T-cell (primary cell): ENCODE measurements around the gene RTL3. TPM values are rescaled to one million over a fixed set of nuclear protein-coding genes. Genes with fewer than 3 reads are reported as not detected.
A peak's percentile ranks its signal among the peaks of the same experiment; 100 is the strongest.

ENCODE experiments used
- ATAC-seq, 4 experiments: fragments of 200-7000 bp in 3 of 4; fragments of 150-1000 bp in 1 of 4; cut with Tn5 transposase; replicated peaks in 1 of 4; 1 replicate in 3 of 4; 2 replicates in 1 of 4; pipeline ENCODE4 v1.10.0; 2021; ENCODE audit warnings: moderate library complexity in 3 of 4, mild to moderate bottlenecking in 2 of 4, moderate number of reproducible peaks in 1 of 4
- CTCF ChIA-PET, 2 donors: fragments of 300-600 bp; sonication (Branson Sonifier 250); formaldehyde crosslinking; loops; one replicate each; lab custom pipeline; 2022; ENCODE audit warnings: antibody characterized with exemption in 2 of 2; lab: Charles Lee
- POLR2A ChIA-PET, 2 donors: fragments of 300-600 bp; sonication (Branson Sonifier 250); formaldehyde crosslinking; loops; one replicate each; lab custom pipeline; 2022; ENCODE audit warnings: antibody characterized with exemption in 2 of 2; lab: Charles Lee
- DNase-seq, 35 experiments: peaks; one replicate each; pipeline versions ENCODE4 v3.0.0 to v3.0.0-alpha.2; 2013 to 2023
- H3K27ac ChIP-seq: one replicate; pipeline ENCODE4 v1.5.1; 2013; ENCODE audit warnings: low read length
- H3K27me3 ChIP-seq, 2 experiments: replicated peaks in 1 of 2; 1 replicate in 1 of 2; 2 replicates in 1 of 2; pipeline versions ENCODE4 v1.6.1 to v1.7.0; 2013; ENCODE audit warnings: low read length in 1 of 2, mixed read lengths in 1 of 2; ENCODE audit not compliant: control insufficient read depth in 2 of 2, insufficient read depth in 2 of 2; ENCODE audit errors: extremely low read depth in 1 of 2
- H3K36me3 ChIP-seq, 2 donors: 1 replicate in 1 of 2; 2 replicates in 1 of 2; pipeline versions ENCODE4 v1.6.1 to v1.7.0; 2013; ENCODE audit warnings: low read length in 1 of 2; ENCODE audit not compliant: control insufficient read depth in 2 of 2, insufficient read depth in 1 of 2; ENCODE audit errors: extremely low read depth in 1 of 2
- H3K4me1 ChIP-seq, 2 experiments: 1 replicate in 1 of 2; 2 replicates in 1 of 2; pipeline versions ENCODE4 v1.6.1 to v1.7.0; 2013; ENCODE audit warnings: low read length in 2 of 2, mixed read lengths in 1 of 2; ENCODE audit not compliant: insufficient read depth in 2 of 2, control insufficient read depth in 1 of 2; ENCODE audit errors: extremely low read depth in 1 of 2
- H3K4me3 ChIP-seq, 2 donors: 1 replicate in 1 of 2; 2 replicates in 1 of 2; pipeline versions ENCODE4 v1.5.1 to v1.7.0; 2013; ENCODE audit warnings: mild to moderate bottlenecking in 2 of 2, low read length in 1 of 2, moderate library complexity in 1 of 2; ENCODE audit not compliant: control insufficient read depth in 1 of 2; ENCODE audit errors: extremely low read depth in 1 of 2
- H3K9me3 ChIP-seq: 2 replicates; pipeline ENCODE4 v1.7.0; 2013
- H3K27ac Mint-ChIP-seq, 2 donors: one replicate each; pipeline ENCODE4 v1.8.0; 2020 to 2021; ENCODE audit warnings: mild to moderate bottlenecking in 2 of 2, mixed read lengths in 2 of 2
- H3K27me3 Mint-ChIP-seq, 2 donors: one replicate each; pipeline ENCODE4 v1.8.0; 2021 to 2022; ENCODE audit warnings: mixed read lengths in 2 of 2
- H3K36me3 Mint-ChIP-seq: one replicate; pipeline ENCODE4 v1.8.0; 2021; ENCODE audit warnings: mixed read lengths
- H3K4me1 Mint-ChIP-seq, 3 donors: one replicate each; pipeline ENCODE4 v1.8.0; 2020 to 2022; ENCODE audit warnings: mixed read lengths in 3 of 3, mild to moderate bottlenecking in 1 of 3
- H3K4me3 Mint-ChIP-seq, 3 donors: one replicate each; pipeline ENCODE4 v1.8.0; 2020 to 2022; ENCODE audit warnings: mild to moderate bottlenecking in 3 of 3, mixed read lengths in 3 of 3, moderate library complexity in 3 of 3
- H3K9me3 Mint-ChIP-seq, 3 donors: one replicate each; pipeline ENCODE4 v1.8.0; 2020 to 2022; ENCODE audit warnings: mixed read lengths in 3 of 3
- WGBS: methylation state at CpG from one replicate; pipeline ENCODE4 v1.1.5; 2013; ENCODE audit warnings: missing lambda C conversion rate; ENCODE audit not compliant: insufficient coverage; 5-methylcytosine and 5-hydroxymethylcytosine counted together
- total RNA-seq, 35 experiments: library from RNA in 6 of 35; stranded (reverse) in 6 of 35; fragments of 120-200 nt in 1 of 35; gene quantifications; one replicate each; pipeline versions ENCODE4 v1.2.1 to v1.2.4 and lab custom pipeline; 2013 to 2026

The RTL3 gene
- total RNA-seq, 5 donors from 2014 or later (not counting 1 experiment from before 2014, with no cell fraction given): not detected

- WGBS: no CpG with 5 or more reads among the region's 2 CpGs
- Mint-ChIP-seq H3K27ac (no peak overlapping the region), H3K4me3 (no peak overlapping the region), H3K36me3 (no peaks in the 10 kb centered on the region), H3K4me1 (no peaks in the 10 kb centered on the region), H3K27me3 (peaks cover 0 to 3% of the 10 kb centered on the region in 2 donors), H3K9me3 (no peaks in the 10 kb centered on the region)
- Histone ChIP-seq H3K36me3 (no peaks in the 10 kb centered on the region), H3K27ac (no peak overlapping the region), H3K4me3 (no peak overlapping the region), H3K4me1 (no peaks in the 10 kb centered on the region), H3K27me3 (no peaks in the 10 kb centered on the region), H3K9me3 (no peaks in the 10 kb centered on the region)
- ChIA-PET POLR2A (no interaction called here), CTCF (no interaction called here)
- ATAC-seq (no peak), DNase-seq (no peak)
These were observed 28.5 kb upstream of the RTL3 start for GRCh38 chrX:78687586-78687985.

- ATAC-seq (no peak), DNase-seq (no peak)
- peaks cover 0 to 6% of the 10 kb centered on the region in 2 donors for H3K27me3 Mint-ChIP-seq
- peaks cover 0 to 4% (median 0%) of the 10 kb centered on the region in 3 donors for H3K9me3 Mint-ChIP-seq
- no peak overlapping the region for H3K27ac ChIP-seq
- no peaks in the 10 kb centered on the region for H3K4me1 ChIP-seq
- H3K27ac Mint-ChIP-seq: no peak overlapping the region
- no peak overlapping the region for H3K4me3 ChIP-seq
- ChIA-PET CTCF (no interaction called here), POLR2A (no interaction called here)
- H3K4me3 Mint-ChIP-seq: no peak overlapping the region
- no peaks in the 10 kb centered on the region for H3K27me3 ChIP-seq
- H3K36me3 Mint-ChIP-seq: no peaks in the 10 kb centered on the region
- H3K9me3 ChIP-seq: no peaks in the 10 kb centered on the region
- H3K4me1 Mint-ChIP-seq: no peaks in the 10 kb centered on the region
- no peaks in the 10 kb centered on the region for H3K36me3 ChIP-seq
These were observed 14.1 kb upstream of the RTL3 start for GRCh38 chrX:78673246-78673645.

GRCh38 chrX:78665342-78665741 is 6.2 kb upstream of the RTL3 start:
- DNase-seq (no peak), ATAC-seq (no peak)
- Histone ChIP-seq H3K9me3 (no peaks in the 10 kb centered on the region), H3K4me1 (no peaks in the 10 kb centered on the region), H3K4me3 (no peak overlapping the region), H3K27ac (no peak overlapping the region), H3K36me3 (no peaks in the 10 kb centered on the region), H3K27me3 (no peaks in the 10 kb centered on the region)
- no peaks in the 10 kb centered on the region for H3K4me1 Mint-ChIP-seq
- H3K36me3 Mint-ChIP-seq: no peaks in the 10 kb centered on the region
- H3K27ac Mint-ChIP-seq: no peak overlapping the region
- H3K4me3 Mint-ChIP-seq: no peak overlapping the region
- H3K9me3 Mint-ChIP-seq: peaks cover 0 to 5% (median 0%) of the 10 kb centered on the region in 3 donors
- ChIA-PET CTCF (interaction anchor here in 1 of 2 donors (0.5 kb wide), 1 partner anchor 565 kb away, joined by 3 read pairs; no protein-coding TSS in a partner anchor), POLR2A (no interaction called here)
- peaks cover 0 to 4% of the 10 kb centered on the region in 2 donors for H3K27me3 Mint-ChIP-seq

GRCh38 chrX:78661836-78662235 is 2.7 kb upstream of the RTL3 start:
- no peak for DNase-seq
- Mint-ChIP-seq H3K4me3 (no peak overlapping the region), H3K27me3 (peaks cover 0 to 6% of the 10 kb centered on the region in 2 donors), H3K27ac (no peak overlapping the region), H3K4me1 (peaks cover 5 to 12% (median 9%) of the 10 kb centered on the region in 3 donors), H3K36me3 (no peaks in the 10 kb centered on the region), H3K9me3 (peaks cover 0 to 5% (median 0%) of the 10 kb centered on the region in 3 donors)
- H3K4me1 ChIP-seq: peaks cover 8 to 17% of the 10 kb centered on the region in 2 experiments
- no peak for ATAC-seq
- no peaks in the 10 kb centered on the region for H3K36me3 ChIP-seq
- H3K27ac ChIP-seq: no peak overlapping the region
- no peaks in the 10 kb centered on the region for H3K9me3 ChIP-seq
- WGBS: no CpG with 5 or more reads among the region's 3 CpGs
- ChIA-PET POLR2A (no interaction called here), CTCF (no interaction called here)
- no peak overlapping the region for H3K4me3 ChIP-seq
- H3K27me3 ChIP-seq: no peaks in the 10 kb centered on the region

GRCh38 chrX:78659955-78660354 is 827 bp upstream of the RTL3 start:
- H3K27me3 Mint-ChIP-seq: peaks cover 0 to 9% of the 10 kb centered on the region in 2 donors
- H3K36me3 Mint-ChIP-seq: no peaks in the 10 kb centered on the region
- H3K27ac Mint-ChIP-seq: no peak overlapping the region
- Histone ChIP-seq H3K9me3 (no peaks in the 10 kb centered on the region), H3K4me3 (no peak overlapping the region), H3K4me1 (peaks cover 8 to 17% of the 10 kb centered on the region in 2 experiments), H3K27ac (no peak overlapping the region), H3K27me3 (no peaks in the 10 kb centered on the region), H3K36me3 (no peaks in the 10 kb centered on the region)
- H3K9me3 Mint-ChIP-seq: no peaks in the 10 kb centered on the region
- POLR2A ChIA-PET: no interaction called here
- no CpG with 5 or more reads among the region's 2 CpGs for WGBS
- peaks cover 5 to 12% (median 9%) of the 10 kb centered on the region in 3 donors for H3K4me1 Mint-ChIP-seq
- no peak for DNase-seq
- no peak overlapping the region for H3K4me3 Mint-ChIP-seq
- ATAC-seq: no peak
- CTCF ChIA-PET: no interaction called here

GRCh38 chrX:78658414-78658813 is 714 bp downstream of the RTL3 start:
- Mint-ChIP-seq H3K27me3 (peaks cover 0 to 9% of the 10 kb centered on the region in 2 donors), H3K27ac (peak overlapping the region in 1 of 2 donors; percentile 2), H3K36me3 (no peaks in the 10 kb centered on the region), H3K4me3 (peak overlapping the region in 1 of 3 donors; percentile 34), H3K9me3 (no peaks in the 10 kb centered on the region), H3K4me1 (peaks cover 5 to 12% (median 9%) of the 10 kb centered on the region in 3 donors)
- Histone ChIP-seq H3K9me3 (no peaks in the 10 kb centered on the region), H3K27ac (no peak overlapping the region), H3K36me3 (no peaks in the 10 kb centered on the region), H3K4me1 (peaks cover 8 to 17% of the 10 kb centered on the region in 2 experiments), H3K4me3 (no peak overlapping the region), H3K27me3 (no peaks in the 10 kb centered on the region)
- ChIA-PET POLR2A (no interaction called here), CTCF (no interaction called here)
- DNase-seq (no peak), ATAC-seq (no peak)
- no CpG with 5 or more reads among the region's 6 CpGs for WGBS

- DNase-seq (no peak), ATAC-seq (no peak)
- Mint-ChIP-seq H3K27me3 (peaks cover 0 to 9% of the 10 kb centered on the region in 2 donors), H3K27ac (no peak overlapping the region), H3K36me3 (no peaks in the 10 kb centered on the region), H3K4me1 (peaks cover 19 to 24% (median 23%) of the 10 kb centered on the region in 3 donors), H3K4me3 (no peak overlapping the region), H3K9me3 (no peaks in the 10 kb centered on the region)
- Histone ChIP-seq H3K4me3 (no peak overlapping the region), H3K27ac (no peak overlapping the region), H3K36me3 (no peaks in the 10 kb centered on the region), H3K9me3 (no peaks in the 10 kb centered on the region), H3K27me3 (no peaks in the 10 kb centered on the region), H3K4me1 (peaks cover 17 to 19% of the 10 kb centered on the region in 2 experiments)
- ChIA-PET POLR2A (interaction anchor here in 1 of 2 donors (0.6 kb wide), 1 partner anchor 292 kb away, joined by 3 read pairs; no protein-coding TSS in a partner anchor), CTCF (no interaction called here)
- no CpG with 5 or more reads among the region's 1 CpG for WGBS
These were observed 3.5 kb downstream of the RTL3 start for GRCh38 chrX:78655642-78656041.
